GM19238 (cell line): ENCODE results near the gene NUP50.

Experiments
- DNase-seq: peaks from one replicate; pipeline ENCODE4 v3.0.0; 2011; ENCODE audit warnings: low spot score; ENCODE audit not compliant: insufficient read length

Gene NUP50

DNA sequence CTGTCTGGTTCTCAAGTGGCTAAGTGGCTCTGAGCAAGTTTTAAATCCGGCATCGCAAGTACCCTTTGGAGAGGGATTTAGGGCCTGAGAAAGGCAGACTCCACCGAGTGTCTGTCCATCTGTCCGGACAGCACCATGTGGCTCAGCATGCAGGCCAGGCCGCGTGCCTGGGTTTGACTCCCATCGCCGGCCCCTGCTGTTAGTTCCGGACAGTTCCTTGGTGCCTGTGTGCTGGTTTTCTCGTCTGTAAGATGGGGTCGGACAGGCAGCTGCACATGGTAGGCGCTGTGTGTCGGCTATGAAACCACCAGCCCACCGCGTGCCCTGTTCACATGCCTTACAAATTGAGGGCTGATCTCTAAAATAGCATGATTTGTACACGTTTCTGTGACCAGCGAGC is 31.0 kb downstream of the NUP50 start:
- DNase-seq = no peak

GRCh38 chr22:45195616-45196015 is 31.9 kb downstream of the NUP50 start:
- DNase-seq = no peak

- no peak for DNase-seq
These were observed 32.6 kb downstream of the NUP50 start for GRCh38 chr22:45196308-45196707.

DNA sequence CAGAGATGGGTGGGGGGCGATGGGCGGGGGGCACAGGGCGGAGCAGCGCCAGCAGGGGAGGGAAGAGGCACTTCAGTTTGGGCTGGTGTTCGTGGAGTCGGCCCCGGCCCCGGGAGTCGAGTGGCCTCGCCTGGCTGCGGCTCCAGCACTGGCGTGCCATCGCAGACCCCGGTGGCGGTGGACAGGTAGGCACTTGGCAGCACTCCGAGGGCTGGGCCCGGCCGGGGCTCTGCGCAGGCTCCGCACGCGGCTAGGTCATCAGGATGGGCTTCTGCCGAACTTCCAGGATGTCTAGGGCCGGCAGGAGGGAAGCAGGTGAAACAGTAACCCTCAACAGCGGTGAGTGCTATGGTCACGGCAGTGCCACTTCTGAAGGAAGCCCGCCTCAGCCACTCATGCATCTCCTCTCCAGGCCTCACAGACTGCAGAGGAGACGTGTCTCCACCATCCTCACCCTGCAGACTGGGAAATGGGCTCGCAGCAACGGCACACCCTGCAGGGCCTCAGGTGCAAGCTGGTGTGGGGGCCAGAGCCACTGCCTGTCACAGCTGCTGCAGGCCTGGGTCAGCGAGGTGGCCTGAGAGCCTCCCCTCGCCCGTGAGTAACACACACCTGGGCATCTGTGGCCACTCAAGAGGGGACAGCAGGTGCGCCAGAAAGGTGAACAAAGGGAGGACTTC is 33.3 kb downstream of the NUP50 start:
- DNase-seq = no peak

DNA sequence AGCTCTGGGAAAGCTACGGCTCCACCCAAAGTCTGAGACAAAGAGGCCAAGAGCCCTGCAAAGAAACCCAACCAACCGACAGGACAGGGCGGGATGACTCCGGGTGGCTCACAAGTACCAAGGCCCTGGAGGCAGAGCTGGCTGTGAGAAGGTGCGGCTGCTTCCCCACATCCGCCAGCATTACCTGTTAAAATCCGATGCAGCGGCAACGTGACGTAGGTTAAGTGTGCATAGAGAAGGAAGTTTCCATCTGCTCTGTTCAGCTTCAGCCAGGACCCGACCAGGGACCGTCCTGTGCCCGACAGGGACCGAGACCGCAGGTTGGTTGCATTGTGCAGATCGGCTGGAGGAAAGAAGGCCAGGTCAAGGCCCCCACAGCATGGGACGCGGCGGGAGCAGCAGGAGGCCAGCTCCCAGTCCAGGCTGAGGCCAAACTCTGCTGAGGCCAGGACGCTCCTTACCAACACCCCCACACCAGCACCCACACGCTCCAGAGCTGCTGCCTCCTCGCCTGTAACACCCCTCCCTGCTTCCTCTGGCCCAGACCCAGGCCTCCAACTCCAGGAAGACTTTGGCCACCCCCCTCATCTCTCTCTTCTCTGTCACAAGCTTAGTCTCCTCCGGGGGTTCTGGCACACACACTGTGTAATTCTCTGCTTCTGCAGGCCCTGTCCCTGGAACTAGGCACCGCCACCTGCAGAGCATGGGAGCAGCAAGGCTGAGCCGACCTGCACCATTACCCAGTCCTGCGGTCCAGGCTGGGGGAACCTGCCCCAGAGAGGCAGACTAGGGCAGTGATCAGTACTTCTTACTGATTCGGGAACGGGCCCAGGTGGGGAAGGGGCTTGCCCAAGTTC is 34.1 kb downstream of the NUP50 start:
- DNase-seq = no peak

DNA sequence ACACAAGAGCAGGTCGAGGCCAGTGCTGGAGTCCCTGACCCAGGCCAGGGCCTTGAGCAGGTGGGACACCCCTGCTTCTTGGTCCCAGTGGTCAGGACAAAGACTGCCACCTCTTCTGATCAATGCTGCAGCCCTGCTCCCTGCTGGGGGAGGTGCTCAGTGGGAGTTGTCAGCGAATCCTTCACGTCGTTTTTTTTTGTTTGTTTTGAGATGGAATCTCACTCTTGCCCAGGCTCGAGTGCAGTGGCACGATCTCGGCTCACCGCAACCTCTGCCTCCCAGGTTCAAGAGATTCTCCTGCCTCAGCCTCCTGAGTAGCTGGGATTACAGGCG is 34.7 kb downstream of the NUP50 start:
- DNase-seq = no peak

GRCh38 chr22:45199723-45200122 is 36.0 kb downstream of the NUP50 start:
- DNase-seq = no peak

DNA sequence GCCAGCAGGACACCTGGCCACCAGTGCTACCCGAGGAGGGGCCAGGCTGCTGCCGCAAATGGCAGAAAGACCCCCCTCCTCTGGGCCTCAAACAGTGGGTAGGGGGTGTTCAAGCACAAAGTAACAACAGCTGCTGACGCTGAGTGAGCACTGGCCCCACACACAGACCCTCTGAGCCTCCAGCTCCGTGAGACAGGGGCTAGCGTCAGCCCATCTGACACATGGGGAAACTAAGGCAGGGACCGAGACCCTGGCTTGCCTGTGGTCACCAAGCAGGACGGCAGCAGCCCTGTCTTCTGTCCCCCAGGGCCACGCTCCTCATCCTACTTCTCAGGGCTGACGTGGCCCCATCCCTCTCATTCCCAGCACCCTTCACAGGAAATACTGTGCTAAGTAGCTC is 36.5 kb downstream of the NUP50 start:
- DNase-seq = no peak

DNA sequence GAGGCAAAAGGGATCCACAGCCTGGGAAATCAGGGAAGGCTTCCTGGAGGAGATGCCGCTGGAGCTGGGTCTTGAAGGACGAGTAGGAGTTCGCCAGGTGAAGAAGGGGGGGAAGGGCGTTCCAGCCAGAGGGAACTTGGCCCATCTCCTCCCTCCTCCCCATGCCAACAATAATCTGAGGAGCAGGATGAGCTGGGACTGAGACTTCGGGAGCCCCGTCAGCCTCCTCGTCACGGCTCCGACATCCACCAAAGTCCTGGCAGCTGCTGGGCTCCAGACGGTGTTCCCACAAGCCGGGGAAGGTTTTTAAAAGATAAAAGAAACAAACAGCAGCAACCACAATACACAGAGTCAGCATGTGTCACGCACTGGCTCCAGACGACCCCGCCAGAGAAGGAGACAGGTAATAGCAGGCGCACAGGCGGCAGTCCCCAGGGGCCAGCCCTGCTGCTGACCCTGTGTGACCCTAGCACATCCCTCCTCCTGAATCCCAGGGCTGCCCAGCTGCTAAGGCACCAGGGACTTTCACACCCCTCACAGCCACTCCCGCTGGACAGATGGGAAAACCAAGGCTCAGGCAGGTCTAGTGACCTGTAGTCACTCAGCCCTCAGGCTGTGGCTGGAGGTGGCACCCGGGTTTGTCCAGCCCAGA is 37.3 kb downstream of the NUP50 start:
- no peak for DNase-seq

DNA sequence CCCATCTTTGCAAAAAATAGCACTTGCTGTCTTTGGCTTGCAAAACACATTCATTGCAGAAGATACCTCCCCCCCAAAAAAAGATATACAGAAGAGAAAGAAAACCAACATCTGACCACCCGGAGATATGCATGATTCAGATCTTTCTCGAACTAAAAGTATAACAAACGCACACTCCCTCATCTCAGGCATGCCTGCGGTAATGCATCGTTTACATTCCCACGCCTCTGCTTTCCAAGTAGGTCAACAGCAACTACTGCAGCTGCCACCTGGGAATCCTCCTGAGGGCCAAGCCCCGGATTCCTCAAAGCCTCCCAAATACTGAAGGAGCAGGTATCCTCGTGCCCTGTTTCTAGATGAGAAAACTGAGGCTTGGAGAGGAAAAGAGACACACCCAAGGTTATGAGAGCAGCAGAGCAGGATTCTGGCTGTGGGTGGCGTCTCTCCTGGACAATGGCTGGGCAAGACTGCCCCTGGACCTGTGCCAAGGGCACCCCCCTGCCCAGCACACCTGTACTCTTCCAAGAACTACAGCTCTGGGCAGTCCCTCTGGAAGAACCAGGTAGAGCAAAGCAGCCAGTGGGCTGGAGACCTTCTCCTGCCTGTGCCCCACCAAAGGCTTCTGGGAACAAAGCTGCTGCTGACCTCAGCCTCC is 38.1 kb downstream of the NUP50 start:
- no peak for DNase-seq

DNA sequence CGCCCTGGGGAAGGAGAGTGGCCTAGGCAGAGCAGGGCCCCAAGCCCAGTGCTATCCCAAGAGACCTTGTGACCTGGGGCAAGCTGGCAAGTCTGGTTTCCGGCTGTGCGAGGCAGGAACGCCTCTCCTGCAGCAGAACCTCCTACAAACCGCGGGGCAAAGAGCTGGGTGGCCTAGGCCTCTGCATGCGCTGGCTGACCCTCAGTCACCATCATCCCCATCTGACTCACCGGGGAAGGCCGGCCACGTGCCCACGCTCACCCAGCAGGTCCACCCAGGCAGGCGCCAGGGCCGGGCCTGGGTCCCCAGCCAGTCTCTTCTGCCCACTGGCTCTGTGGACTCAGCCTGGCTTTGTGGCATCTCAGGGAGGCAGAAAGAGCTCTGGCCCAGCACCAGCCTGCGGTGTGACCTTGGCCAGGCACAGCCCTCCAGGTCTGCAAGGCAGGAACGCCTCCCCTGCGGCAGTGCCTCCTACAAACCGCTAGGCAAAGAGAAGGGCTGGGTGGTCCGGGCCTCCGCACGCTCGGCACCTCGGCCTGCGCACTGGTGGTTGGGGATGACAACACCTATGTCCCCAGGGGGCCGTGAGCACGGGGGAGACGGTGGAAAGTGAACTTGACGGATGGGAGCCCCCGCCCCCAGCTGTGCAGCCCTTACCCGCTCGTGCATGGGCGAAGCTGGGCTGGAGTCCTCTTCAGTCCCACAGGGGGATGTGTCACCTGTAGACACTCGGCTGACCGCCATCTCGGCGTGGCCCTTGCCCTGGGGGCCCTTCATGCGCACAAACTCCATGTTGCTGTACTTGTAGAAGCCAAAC is 38.8 kb downstream of the NUP50 start:
- no peak for DNase-seq

DNA sequence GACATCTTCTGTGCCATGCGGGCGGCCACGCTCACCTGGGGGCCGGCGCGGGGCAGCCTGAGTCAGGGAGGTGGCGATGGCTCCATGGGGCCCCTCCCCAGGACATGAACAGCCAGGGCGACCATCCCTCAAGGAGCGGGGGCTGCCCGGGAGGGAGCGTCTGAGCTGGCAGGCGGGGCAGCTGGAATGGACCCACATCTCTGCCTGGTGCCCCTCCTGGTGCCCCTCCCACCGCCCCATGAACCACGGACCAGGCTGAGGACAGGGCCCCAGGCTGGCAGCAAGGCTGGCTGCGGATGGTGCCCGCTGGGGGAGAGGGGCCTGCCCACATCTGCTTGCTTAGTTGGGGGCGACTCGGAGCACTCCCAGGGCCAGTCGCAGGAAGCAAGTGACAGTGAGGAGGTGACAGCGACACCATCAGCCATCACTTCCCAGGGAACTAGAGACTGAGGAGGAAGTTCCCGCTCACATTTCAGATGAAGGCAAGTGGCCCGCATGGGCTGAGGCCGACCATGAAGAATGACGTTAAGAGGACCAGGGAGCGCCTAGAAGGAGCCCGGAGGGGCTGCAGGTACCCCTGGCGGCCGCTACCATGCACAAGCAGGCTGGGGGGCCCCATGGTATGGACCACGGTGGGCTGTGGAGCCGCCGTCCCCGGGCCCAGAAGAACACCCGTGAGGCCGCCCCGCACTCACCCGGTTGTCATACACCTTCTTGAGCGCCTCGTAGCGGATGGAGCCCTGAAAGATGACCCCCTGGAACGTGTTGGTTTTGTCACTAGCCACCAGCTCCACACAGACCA is 39.6 kb downstream of the NUP50 start:
- no peak for DNase-seq

- DNase-seq = no peak
These were observed 40.5 kb downstream of the NUP50 start for GRCh38 chr22:45204241-45204640.

GRCh38 chr22:45204819-45205218 is 41.1 kb downstream of the NUP50 start:
- no peak for DNase-seq

DNA sequence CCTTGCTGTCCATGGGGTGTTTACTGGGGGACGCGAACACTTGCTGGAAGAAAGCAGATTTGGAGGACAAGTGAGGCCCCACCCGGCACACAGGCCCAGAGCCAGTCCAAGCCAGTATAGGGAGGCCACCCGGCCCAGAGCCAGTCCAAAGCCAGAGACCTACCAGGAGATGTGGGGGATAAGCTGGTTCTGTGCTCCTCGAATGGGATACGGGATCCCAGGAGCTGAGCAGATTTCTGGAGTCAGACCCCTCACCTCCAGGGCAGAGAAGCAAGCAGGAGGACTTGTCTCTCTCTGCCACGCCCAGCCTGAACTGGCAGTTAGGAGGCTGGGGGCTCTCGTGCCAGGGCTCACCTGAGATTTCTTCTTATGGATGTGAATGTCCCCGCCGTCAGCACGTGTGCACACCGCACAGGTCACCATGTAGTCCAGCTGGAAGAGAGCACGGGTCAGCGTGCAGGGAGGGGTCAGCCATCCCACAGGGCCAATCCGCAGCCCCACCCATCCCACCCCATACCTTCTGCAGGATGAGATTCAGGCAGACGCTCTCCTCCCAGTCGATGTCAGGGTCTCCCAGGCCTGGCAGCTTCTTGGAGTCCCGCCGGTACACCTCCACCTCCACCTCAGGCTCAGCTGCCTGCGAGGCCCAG is 41.7 kb downstream of the NUP50 start:
- no peak for DNase-seq

GRCh38 chr22:45206233-45206632 is 42.5 kb downstream of the NUP50 start:
- no peak for DNase-seq

- no peak for DNase-seq
These were observed 43.8 kb downstream of the NUP50 start for GRCh38 chr22:45207533-45207932.

DNA sequence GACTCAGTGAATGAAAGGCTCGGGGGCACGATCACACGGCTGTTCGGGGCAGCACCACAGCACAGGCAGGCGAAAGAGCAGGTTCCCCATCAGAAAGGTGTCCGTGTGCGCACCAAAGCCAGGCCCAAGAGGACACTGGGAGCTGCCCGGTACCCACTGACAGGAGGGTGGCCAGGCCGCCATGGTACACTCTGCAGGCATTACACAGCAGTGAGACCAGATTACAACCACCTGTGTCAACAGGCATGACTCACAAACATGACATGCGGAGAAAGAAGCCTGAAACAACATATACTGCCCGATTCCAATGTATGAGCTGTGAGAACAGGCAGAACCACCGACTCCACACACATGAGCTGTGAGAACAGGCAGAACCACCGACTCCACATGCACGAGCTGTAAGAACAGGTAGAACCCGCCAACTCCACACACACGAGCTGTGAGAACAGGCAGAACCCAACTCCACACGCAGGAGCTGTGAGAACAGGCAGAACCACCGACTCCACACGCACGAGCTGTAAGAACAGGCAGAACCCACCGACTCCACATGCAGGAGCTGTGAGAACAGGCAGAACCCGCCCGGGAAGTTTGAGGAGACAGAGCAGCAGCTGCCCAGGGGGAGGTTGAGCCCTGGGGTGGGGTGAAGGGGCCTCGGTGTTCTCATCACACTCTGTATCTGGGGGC is 44.4 kb downstream of the NUP50 start:
- no peak for DNase-seq

DNA sequence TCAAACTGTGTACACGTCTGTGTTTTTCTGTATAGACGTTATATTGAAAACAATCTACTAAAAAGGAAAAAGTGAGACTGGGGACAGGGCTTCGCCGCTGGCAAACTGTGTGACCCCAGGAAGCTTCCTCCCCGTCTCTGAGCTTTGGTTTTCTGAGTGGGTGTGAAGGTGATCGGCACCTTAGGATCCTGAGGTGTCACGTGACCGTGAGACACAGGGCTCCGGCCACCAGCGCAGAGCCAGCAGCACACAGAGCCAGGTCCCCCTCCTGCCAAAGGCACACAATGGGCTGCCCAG is 44.9 kb downstream of the NUP50 start:
- DNase-seq = no peak
